IMR-90 (cell line): ENCODE results near the gene TRPM1.

Experiments used
- BHLHE40 ChIP-seq: fragments of 150-350 bp; IDR thresholded peaks from 2 replicates; pipeline ENCODE4 v1.6.1; 2016; ENCODE audit warnings: mild to moderate bottlenecking, low read depth, low read length
- CEBPB ChIP-seq: IDR thresholded peaks from 2 replicates; pipeline ENCODE4 v1.6.1; 2012; ENCODE audit warnings: low read depth, low read length, improper control_type of control experiment
- CHD1 ChIP-seq: IDR thresholded peaks from 2 replicates; pipeline ENCODE4 v1.6.1; 2012; ENCODE audit warnings: low read depth, low read length, improper control_type of control experiment
- MAZ ChIP-seq: IDR thresholded peaks from 2 replicates; pipeline ENCODE4 v1.6.1; 2012; ENCODE audit warnings: low read depth, mild to moderate bottlenecking, low read length, improper control_type of control experiment, moderate library complexity, borderline replicate concordance
- MXI1 ChIP-seq: IDR thresholded peaks from 2 replicates; pipeline ENCODE4 v1.6.1; 2012; ENCODE audit warnings: low read depth, mild to moderate bottlenecking, low read length, moderate library complexity, borderline replicate concordance
- NFE2L2 ChIP-seq: fragments of 150-350 bp; IDR thresholded peaks from 2 replicates; pipeline ENCODE4 v1.6.1; 2016; ENCODE audit warnings: low read depth, mild to moderate bottlenecking, low read length
- POLR2A ChIP-seq: IDR thresholded peaks from 2 replicates; pipeline ENCODE4 v1.6.1; 2012; ENCODE audit warnings: mild to moderate bottlenecking, low read depth, low read length
- RAD21 ChIP-seq: IDR thresholded peaks from 2 replicates; pipeline ENCODE4 v1.6.1; 2012; ENCODE audit warnings: low read length, improper control_type of control experiment
- RFX5 ChIP-seq: IDR thresholded peaks from 2 replicates; pipeline ENCODE4 v1.8.0; 2012; ENCODE audit warnings: low read depth, mild to moderate bottlenecking, low read length, moderate library complexity
- SMC3 ChIP-seq: fragments of 150-350 bp; IDR thresholded peaks from 2 replicates; pipeline ENCODE4 v1.6.1; 2016; ENCODE audit warnings: low read depth, mild to moderate bottlenecking, antibody characterized with exemption, low read length, moderate library complexity
- TF ChIP-seq, protein P1 (sequence below): conservative IDR thresholded peaks from 2 replicates; pipeline ENCODE4 v1.5.1; 2012; ENCODE audit warnings: mild to moderate bottlenecking, low read depth, low read length, improper control_type of control experiment
- TF ChIP-seq, protein P2 (sequence below): fragments of 150-350 bp; IDR thresholded peaks from 2 replicates; pipeline ENCODE4 v1.6.1; 2016; ENCODE audit warnings: low read depth, mild to moderate bottlenecking, low read length, moderate library complexity, borderline replicate concordance
- TF ChIP-seq, protein P3 (sequence below): fragments of 150-350 bp; IDR thresholded peaks from 2 replicates; pipeline ENCODE4 v1.6.1; 2017; ENCODE audit warnings: mild to moderate bottlenecking, antibody characterized with exemption, low read length, low read depth

DNA sequence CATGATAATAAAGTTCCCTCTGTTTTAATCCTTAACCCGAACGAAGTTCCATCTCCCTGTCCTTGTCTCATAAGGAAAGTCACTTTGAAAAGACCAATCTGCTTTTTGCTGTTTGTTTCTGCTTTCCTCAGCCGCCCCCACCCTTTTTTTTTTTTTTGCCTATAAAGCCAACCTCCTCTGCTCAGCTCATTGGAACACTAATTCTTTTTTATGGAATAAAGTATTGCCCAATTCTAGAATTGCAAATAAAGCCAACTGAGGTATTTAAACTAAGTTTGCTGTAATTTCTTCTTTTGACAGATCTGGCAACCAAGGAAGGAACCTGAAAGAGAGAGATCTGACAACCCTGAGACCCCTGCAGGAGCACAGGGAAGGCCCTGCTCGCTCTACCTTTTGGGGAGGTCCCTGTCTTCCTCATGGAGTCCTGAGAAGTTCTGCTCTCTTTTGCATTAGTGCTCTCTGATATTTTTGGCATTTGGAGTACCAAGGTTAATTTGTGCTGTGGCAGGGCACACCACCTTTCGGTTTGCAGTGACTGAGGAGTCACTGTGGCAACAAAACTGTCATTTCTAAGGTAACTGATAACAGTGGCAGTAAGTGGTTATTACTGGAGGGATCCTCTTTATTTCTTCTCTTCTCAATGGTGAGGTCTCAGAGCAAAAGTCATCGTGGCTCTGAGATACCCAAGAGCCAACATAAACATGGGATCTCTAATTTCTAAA is 35.2 kb upstream of the TRPM1 start:
- TF ChIP-seq, protein P1, sequence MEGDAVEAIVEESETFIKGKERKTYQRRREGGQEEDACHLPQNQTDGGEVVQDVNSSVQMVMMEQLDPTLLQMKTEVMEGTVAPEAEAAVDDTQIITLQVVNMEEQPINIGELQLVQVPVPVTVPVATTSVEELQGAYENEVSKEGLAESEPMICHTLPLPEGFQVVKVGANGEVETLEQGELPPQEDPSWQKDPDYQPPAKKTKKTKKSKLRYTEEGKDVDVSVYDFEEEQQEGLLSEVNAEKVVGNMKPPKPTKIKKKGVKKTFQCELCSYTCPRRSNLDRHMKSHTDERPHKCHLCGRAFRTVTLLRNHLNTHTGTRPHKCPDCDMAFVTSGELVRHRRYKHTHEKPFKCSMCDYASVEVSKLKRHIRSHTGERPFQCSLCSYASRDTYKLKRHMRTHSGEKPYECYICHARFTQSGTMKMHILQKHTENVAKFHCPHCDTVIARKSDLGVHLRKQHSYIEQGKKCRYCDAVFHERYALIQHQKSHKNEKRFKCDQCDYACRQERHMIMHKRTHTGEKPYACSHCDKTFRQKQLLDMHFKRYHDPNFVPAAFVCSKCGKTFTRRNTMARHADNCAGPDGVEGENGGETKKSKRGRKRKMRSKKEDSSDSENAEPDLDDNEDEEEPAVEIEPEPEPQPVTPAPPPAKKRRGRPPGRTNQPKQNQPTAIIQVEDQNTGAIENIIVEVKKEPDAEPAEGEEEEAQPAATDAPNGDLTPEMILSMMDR = no peak
- TF ChIP-seq BHLHE40 (no peak), CHD1 (no peak), RAD21 (no peak), POLR2A (no peak), SMC3 (no peak), MXI1 (no peak), CEBPB (no peak), MAZ (no peak), RFX5 (no peak), NFE2L2 (no peak)
- TF ChIP-seq, protein P2, sequence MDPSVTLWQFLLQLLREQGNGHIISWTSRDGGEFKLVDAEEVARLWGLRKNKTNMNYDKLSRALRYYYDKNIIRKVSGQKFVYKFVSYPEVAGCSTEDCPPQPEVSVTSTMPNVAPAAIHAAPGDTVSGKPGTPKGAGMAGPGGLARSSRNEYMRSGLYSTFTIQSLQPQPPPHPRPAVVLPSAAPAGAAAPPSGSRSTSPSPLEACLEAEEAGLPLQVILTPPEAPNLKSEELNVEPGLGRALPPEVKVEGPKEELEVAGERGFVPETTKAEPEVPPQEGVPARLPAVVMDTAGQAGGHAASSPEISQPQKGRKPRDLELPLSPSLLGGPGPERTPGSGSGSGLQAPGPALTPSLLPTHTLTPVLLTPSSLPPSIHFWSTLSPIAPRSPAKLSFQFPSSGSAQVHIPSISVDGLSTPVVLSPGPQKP = no peak
- TF ChIP-seq, protein P3, sequence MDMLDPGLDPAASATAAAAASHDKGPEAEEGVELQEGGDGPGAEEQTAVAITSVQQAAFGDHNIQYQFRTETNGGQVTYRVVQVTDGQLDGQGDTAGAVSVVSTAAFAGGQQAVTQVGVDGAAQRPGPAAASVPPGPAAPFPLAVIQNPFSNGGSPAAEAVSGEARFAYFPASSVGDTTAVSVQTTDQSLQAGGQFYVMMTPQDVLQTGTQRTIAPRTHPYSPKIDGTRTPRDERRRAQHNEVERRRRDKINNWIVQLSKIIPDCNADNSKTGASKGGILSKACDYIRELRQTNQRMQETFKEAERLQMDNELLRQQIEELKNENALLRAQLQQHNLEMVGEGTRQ = no peak
